HEK293 (cell line): ENCODE results near the gene COPE.
A peak's percentile ranks its signal among the peaks of the same experiment; 100 is the strongest.

Source experiments
- HOXD13 ChIP-seq: sonication (generic); formaldehyde crosslinking; IDR thresholded peaks from 2 replicates; pipeline ENCODE4 v1.8.0; 2022; ENCODE audit warnings: missing genetic modification reagents, borderline replicate concordance
- OVOL3 ChIP-seq: fragments of 450-650 bp; formaldehyde crosslinking; IDR thresholded peaks from 2 replicates; pipeline ENCODE4 v1.5.1; 2016; ENCODE audit warnings: missing biosample characterization, missing genetic modification characterization
- SALL2 ChIP-seq: fragments of 450-650 bp; formaldehyde crosslinking; IDR thresholded peaks from 2 replicates; pipeline ENCODE4 v1.5.0; 2017; ENCODE audit warnings: missing biosample characterization, mild to moderate bottlenecking, missing genetic modification characterization, borderline replicate concordance
- YY1 ChIP-seq: fragments of 450-650 bp; formaldehyde crosslinking; IDR thresholded peaks from 2 replicates; pipeline ENCODE4 v1.5.1; 2018; ENCODE audit warnings: missing biosample characterization, missing genetic modification characterization
- ZBTB8A ChIP-seq: fragments of 450-650 bp; formaldehyde crosslinking; IDR thresholded peaks from 2 replicates; pipeline ENCODE4 v1.5.1; 2016; ENCODE audit warnings: missing biosample characterization, missing genetic modification characterization
- ZFP37 ChIP-seq: fragments of 450-650 bp; formaldehyde crosslinking; IDR thresholded peaks from 2 replicates; pipeline ENCODE4 v1.5.1; 2016; ENCODE audit warnings: missing biosample characterization, missing genetic modification characterization
- ZNF274 ChIP-seq, 2 experiments: fragments of 200-500 bp in 1 of 2; fragments of 450-650 bp in 1 of 2; sonication (Bioruptor generic) in 1 of 2; formaldehyde crosslinking in 1 of 2; IDR thresholded peaks; 2 replicates each; pipeline versions ENCODE4 v1.5.1 to v1.6.1; 2014 to 2016; ENCODE audit warnings: borderline replicate concordance in 1 of 2, inconsistent platforms in 1 of 2, low read length in 1 of 2, missing biosample characterization in 1 of 2, missing genetic modification characterization in 1 of 2
- ZNF404 ChIP-seq: fragments of 450-650 bp; formaldehyde crosslinking; IDR thresholded peaks from 2 replicates; pipeline ENCODE4 v1.5.1; 2017; ENCODE audit warnings: missing biosample characterization, missing genetic modification characterization
- ZNF426 ChIP-seq: fragments of 450-650 bp; formaldehyde crosslinking; IDR thresholded peaks from 2 replicates; pipeline ENCODE4 v1.5.1; 2017; ENCODE audit warnings: missing biosample characterization, missing genetic modification characterization, mild to moderate bottlenecking, inconsistent platforms, moderate library complexity
- ZNF433 ChIP-seq: fragments of 450-650 bp; formaldehyde crosslinking; IDR thresholded peaks from 2 replicates; pipeline ENCODE4 v1.5.1; 2016; ENCODE audit warnings: missing biosample characterization, missing genetic modification characterization, low read depth
- ZNF521 ChIP-seq: fragments of 450-650 bp; formaldehyde crosslinking; IDR thresholded peaks from 2 replicates; pipeline ENCODE4 v1.5.1; 2017; ENCODE audit warnings: missing biosample characterization, mild to moderate bottlenecking, missing genetic modification characterization
- ZNF664 ChIP-seq: fragments of 450-650 bp; formaldehyde crosslinking; IDR thresholded peaks from 2 replicates; pipeline ENCODE4 v1.5.1; 2016; ENCODE audit warnings: missing biosample characterization, missing genetic modification characterization
- TF ChIP-seq, protein P1 (sequence below): fragments of 450-650 bp; formaldehyde crosslinking; IDR thresholded peaks from 2 replicates; pipeline ENCODE4 v1.5.1; 2016; ENCODE audit warnings: missing biosample characterization, missing genetic modification characterization
- TF ChIP-seq, protein P2 (sequence below): fragments of 450-650 bp; IDR thresholded peaks from 2 replicates; pipeline ENCODE4 v1.5.1; 2018; ENCODE audit warnings: missing biosample characterization, missing genetic modification characterization

DNA sequence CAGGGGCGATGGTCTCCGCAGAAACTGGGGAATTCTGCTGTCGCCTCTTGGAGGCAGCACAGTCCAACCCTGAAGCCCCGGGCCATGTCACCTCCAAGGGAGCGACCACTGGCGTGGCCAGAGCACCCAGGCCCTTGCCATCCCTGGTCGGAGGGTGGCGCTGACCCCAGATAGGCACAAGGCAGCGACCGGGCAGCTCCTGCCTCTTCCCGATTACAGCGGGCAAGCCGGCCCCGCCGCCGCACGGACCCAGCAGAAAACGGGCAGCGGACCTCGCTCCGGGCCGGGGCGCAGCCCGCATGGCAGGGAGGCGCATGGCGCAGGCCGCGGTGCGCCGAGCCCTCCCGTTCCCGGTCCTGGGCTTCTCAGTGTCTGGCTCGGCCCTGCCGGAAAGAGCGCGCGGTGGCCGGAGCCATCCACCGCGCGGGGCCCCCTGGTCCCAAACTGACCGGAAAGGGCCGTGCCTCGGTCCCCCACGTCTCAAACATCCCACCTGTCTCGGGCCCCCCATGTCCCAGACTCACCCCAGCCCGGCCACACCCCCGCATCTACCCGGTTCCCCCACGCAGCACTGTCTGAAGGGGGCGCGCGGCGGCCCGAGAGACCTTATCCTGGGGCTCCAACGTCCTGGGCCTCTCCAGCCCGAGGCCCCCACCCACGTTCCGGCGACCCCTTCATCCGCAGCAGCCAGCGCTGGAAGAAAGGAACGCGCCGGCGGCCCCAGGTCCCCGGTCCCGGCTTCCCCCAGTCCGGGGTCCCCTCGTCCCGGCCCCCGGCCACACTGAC is 24.0 kb downstream of the COPE start:
- TF ChIP-seq ZNF274 (IDR thresholded peaks at IDR 0.05; ENCODE audit: low read length) (no peak), ZNF274 (tag by site-specific recombination; IDR thresholded peaks at IDR 0.05; ENCODE audit: borderline replicate concordance) (no peak), ZNF404 (tag by site-specific recombination) (no peak), ZFP37 (tag by site-specific recombination) (no peak), YY1 (no peak), OVOL3 (tag by site-specific recombination) (no peak), HOXD13 (CRISPR knock-in tag) (no peak), ZNF664 (no peak), ZNF433 (tag by site-specific recombination) (no peak), ZNF521 (no peak), SALL2 (tag by site-specific recombination) (no peak), ZBTB8A (tag by site-specific recombination) (0 out of 2 replicates have a peak, but pooled peaks have one; percentile 31), ZNF426 (tag by site-specific recombination) (no peak)
- TF ChIP-seq, protein P1, sequence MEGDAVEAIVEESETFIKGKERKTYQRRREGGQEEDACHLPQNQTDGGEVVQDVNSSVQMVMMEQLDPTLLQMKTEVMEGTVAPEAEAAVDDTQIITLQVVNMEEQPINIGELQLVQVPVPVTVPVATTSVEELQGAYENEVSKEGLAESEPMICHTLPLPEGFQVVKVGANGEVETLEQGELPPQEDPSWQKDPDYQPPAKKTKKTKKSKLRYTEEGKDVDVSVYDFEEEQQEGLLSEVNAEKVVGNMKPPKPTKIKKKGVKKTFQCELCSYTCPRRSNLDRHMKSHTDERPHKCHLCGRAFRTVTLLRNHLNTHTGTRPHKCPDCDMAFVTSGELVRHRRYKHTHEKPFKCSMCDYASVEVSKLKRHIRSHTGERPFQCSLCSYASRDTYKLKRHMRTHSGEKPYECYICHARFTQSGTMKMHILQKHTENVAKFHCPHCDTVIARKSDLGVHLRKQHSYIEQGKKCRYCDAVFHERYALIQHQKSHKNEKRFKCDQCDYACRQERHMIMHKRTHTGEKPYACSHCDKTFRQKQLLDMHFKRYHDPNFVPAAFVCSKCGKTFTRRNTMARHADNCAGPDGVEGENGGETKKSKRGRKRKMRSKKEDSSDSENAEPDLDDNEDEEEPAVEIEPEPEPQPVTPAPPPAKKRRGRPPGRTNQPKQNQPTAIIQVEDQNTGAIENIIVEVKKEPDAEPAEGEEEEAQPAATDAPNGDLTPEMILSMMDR (tag by site-specific recombination) = peak; percentile 58
- TF ChIP-seq, protein P2, sequence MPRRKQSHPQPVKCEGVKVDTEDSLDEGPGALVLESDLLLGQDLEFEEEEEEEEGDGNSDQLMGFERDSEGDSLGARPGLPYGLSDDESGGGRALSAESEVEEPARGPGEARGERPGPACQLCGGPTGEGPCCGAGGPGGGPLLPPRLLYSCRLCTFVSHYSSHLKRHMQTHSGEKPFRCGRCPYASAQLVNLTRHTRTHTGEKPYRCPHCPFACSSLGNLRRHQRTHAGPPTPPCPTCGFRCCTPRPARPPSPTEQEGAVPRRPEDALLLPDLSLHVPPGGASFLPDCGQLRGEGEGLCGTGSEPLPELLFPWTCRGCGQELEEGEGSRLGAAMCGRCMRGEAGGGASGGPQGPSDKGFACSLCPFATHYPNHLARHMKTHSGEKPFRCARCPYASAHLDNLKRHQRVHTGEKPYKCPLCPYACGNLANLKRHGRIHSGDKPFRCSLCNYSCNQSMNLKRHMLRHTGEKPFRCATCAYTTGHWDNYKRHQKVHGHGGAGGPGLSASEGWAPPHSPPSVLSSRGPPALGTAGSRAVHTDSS = no peak
